Stimulated activated CD8-positive, alpha-beta memory T cell treated with anti-CD3 and anti-CD28 coated beads, Interleukin-12 subunit alpha, Interleukin-12 subunit beta, amount 100 ng/mL, for 24 hours (primary cell): Measurements from ENCODE around the gene GRXCR1.

ENCODE experiments used
- DNase-seq: peaks from one replicate; pipeline ENCODE4 v3.0.0-alpha.2; 2020; ENCODE audit errors: extremely low read depth

Gene GRXCR1

DNA sequence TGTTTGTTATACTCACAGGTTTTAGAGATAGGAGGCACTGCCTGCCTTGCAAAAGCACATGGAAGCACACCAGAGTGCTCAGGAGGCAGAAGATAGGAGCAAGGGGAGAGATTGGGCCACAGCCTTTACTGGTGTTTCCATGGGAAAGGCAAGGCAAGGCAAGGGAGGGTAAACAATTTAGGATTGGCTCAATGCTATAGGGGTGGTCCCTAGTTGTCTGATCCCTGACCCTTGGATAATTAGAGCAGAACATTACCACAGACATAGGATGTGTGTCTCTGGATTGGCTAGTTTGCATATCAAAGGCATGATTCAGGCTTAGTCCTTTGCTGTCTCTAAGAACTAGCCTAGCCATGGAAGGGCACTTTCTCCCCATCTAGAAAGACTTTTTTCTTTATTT lies 36.1 kb downstream of the GRXCR1 start:
- no peak for DNase-seq

DNA sequence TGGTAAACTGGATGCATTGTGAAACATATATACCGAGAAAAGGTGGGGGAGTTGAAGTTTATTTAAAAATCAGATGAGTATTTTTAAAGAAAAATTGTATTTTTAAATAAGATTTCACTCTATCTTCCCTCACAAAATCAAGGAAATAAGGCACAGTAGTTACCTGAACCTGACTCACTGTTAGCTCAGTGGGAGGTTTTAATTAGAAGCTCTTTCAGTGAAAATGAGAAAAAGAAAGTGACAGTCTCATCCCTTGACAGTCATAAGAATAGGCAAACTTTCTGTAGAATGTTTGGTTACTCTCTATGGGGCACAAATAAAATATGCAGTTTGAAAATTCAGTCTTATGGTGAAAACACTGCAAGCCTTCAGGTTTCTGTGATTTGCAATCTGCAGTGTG lies 49.7 kb downstream of the GRXCR1 start:
- no peak for DNase-seq

DNA sequence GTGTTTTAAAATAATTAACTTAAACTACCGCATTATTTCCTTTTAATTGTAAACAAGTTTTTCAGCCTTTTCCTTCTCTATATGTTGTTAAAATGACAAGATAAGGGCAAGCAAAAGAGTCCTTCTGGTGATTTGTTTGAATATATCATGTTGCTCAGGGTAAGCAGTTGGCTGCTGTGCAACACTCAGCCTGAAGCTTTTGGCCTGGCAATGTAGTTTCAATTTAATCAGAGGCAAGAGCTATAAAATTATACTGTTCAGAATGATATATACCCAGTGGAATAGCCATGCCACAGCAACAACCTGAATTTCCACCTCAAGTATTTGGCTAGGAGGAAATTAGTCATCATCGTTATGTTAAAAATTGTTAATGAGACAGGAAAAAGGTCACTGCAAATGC lies 53.4 kb downstream of the GRXCR1 start:
- no peak for DNase-seq

DNA sequence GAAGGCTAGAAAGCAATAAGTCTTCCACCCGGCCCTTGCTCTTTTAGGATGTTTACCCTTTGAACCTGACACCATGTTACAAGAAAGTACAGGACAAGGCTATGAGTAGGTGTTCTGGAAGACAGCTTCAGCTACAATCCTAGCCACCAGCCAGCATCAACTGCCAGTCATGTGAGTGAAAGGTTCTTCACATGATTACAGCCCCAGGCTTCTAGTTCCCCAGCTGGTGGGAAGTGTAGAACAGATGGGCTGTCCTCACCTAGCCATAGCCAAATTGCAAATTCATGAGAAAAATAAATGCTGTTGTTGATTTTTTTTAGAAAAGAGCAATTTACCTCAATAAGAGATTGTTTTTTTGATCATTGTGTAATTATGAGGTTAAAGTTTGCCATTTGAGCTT lies 60.8 kb downstream of the GRXCR1 start:
- DNase-seq: no peak

DNA sequence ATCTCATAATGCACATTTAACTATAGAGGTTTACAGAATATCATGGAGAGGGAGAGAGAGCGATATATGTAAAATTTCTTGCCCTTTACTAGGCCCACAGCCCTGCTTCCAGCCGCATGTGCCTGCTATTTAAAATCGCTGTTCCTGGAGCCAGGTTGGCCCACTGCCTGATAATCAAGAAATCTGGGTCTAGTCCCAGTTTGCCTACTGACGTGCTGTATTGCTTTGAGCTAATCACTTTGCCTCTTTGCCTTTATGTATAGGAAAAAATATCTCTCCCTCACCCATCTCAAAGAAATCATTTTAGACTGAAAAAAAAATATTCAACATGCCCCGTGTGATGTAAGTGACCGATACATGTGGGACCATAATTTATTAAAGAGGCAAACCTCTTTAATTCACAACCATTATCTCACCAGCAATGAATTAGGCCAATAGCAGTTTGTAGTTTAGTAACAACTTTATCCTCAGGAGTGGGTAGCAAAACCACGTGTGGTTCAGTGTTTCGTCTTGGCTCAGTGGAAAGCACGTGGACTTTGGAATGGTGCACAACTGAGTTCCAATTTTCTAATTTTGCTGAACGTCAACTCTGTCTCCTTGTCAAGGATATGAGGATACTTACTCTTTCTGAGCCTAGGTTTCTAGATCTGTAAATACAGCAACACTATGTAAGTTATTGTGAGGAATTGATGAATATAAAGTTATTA lies 62.6 kb downstream of the GRXCR1 start:
- DNase-seq: no peak

DNA sequence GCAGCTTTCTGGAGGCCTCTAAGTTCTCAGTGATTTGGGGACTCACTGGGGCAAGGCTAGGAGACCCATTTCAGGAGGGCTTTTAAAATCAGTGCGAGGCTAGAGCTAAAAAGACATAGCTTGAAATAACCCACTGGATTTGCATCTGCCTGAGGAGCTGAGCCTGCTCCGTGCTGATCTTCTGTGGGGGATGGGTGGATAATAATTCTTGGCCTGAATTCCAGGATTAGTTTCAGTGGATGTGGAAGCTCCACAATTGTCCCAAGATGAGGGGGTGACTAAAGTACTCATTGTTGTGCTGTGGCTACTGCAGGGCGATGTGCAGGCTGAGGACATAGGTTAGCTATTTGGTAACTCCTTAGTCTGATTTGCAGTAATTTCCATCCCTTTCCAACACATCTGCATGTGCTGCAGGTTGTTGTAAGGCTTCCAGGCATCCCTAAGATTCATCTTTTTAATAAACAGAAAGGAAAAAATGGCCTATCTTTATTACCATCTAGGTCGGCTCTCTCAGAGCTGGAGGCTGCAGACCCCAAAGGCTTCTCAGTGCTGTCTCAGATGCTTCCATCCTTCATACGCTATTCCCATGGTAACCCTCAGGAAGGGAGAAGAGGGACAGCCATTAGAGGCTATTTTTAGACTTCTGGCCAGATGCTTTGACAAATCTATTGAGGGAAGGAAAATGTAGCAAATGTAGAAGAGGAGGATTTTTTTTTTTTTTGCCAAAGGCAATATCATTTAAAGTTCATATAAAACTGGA lies 63.4 kb downstream of the GRXCR1 start:
- DNase-seq: no peak

DNA sequence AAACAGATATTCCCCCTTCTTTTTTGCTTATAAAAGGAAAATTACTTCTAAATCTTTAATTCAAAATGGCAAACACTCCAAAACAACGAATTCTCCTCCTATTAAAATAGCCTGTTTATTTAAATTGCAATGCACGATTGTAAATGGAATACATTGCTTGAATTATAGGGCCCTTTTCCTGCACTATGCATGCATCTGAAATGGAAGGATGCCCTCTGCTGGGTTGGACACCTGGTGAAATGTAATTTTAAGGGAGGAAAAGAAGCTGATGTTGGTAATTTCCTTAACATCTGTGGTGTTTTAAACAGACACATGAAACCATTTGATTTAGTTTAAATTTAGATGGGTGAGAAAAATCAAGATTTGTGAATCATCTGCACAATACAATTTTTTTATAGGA lies 72.8 kb downstream of the GRXCR1 start:
- DNase-seq: no peak

DNA sequence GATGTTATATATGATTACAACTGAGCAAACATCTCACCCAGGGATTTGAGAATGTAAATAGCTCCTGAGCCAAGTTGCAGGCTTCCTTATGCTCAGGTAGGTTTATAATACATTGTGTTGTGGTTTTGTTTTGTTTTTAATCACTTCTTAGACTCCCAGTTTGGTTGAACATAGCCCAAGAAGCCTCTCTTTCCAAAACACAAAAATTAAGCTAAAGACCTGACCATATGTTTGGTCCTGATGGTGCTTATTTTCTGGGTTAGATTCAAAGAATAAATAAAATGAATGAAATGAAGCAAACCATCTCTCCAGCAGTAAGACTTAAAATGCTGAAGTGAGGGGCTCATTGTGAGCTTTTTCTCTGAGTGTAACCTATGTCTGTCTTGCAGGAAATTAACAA lies 93.5 kb downstream of the GRXCR1 start:
- no peak for DNase-seq

DNA sequence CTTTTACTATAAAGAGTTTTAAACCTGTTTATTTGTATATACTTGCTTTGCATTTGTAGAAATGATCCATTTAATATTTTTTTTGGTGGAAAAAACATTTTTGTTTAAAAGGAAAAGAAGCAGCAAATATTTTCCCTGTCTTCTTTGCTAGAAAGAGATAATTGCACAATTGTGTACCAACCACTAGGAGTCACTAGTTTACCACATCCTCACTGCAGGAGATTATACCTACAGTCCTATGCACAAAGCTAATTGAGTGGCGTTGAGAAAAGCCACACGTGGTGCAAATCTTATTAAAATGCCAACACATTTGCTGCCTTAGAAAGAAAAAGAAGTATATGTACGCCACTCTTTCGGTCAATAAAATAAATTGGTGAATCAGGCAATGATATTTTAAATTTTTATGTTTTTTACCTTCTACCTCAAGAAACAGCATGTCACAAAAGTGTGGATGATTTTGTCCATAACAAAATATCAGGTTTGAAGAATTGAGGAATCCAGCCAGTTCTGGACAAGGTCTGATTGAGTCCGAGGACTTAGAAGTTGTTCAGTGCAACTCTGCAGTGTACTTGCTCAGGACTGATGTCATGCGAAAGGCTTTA lies 102.9 kb downstream of the GRXCR1 start:
- no peak for DNase-seq

DNA sequence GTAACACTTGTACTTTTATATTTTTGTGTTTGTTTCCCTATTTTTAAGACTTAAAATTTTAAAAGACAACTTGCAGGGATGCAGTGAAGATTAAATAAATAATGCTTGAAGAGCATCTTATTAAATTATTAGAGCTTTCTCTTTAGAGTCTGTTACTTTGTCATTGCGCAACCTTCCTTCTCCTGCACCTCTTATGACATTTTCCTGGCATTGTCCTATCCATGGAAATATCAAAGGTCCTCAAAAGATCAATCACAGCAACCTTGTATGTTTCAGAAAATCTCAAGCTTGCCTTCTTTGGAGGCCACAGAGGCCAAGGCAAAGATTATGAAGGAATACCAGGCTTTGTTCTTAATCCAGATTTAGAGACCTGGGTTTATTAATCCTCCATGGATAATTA lies 116.3 kb downstream of the GRXCR1 start:
- DNase-seq: no peak

DNA sequence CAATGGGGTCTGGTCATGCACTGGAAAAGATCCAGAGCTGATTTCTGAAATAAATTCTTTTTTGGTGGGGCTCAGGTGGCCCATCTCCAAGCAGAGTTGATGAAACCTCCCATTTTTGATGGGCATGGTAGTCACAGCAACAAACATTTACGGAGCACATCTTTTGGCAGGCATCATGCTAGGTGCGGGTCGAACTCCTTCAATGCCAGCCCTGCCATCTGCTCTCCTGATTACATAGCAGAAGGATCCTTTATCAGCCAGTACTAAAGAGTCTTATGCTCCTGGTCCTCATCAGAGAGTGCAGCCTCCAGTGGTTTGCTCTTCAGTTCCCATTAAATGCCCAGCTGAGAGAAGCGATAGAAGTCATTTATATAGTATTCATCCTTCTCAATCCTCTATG lies 121.7 kb downstream of the GRXCR1 start:
- DNase-seq: no peak

DNA sequence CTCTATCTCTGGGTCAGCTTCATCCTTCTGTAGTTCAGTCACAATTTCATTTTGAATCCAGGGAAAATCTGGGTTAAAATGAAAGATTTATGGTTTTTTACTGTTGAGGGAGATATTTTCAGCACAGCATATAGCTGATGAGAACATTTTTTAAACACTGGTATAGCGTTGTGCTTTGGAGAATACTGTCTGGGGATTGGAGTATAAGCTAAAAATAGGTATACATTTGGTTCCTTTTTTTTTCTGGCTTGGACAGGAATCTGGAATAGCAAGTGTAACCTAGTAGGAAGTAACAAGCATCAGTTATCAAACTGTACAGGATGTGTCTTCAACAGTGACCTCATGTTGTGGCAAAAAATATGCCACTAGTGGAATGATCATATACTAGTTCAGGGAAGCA lies 149.1 kb downstream of the GRXCR1 start:
- DNase-seq: no peak

DNA sequence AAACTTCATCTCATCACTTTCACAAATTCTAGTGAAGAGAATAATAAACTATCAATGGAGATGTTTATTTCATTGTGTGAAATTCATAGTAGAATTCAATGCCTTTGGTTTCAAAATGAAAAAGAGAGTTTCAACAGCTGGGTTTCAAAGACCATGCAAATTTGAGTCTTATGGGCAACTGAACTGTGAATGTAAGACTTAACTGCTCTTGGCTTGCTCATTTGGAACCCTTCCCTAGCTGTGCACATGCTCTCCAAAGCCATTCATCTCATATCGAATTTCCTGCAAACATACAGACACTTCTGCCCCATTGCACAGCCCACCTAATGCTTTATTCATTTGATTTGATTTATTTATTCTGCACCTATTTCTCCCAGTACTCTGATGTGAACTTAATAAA lies 154.5 kb downstream of the GRXCR1 start:
- DNase-seq: no peak

DNA sequence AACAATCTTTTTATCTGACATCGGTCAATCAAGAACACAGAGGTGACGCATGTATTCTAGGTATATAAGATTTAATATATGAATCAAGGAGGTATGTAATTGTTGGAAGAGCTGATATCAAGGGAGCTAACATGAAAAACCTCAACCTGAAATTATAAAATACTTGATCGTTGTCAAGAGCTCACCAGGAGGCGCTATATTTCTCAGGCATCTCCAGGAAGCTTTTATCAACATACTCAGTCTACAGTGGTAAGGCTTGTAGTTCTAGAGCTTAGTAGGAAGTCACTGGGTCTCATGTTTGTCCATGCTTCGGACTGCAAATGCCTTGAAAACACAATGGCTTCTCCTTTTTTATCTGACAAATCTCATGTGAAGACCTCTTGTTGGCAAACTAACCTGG lies 156.1 kb downstream of the GRXCR1 start:
- DNase-seq: no peak

DNA sequence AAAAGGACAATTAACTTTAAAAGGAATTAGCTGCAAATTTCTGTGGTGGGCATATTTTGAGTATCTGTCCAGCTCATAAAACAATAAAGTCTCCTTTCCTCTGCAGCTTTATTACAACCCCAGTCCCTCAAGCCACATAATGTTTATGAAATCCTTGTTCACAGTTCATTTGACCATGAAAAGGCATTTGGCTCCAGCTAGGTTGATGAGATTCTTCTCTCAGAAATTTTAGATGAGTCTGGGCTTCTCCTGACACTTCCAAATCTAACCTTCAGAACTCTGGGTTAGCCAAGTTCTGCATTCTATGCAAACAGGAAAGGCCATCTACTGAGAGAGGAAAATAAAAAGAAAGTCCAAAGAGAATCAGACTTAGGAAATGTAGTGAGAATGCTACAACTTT lies 156.8 kb downstream of the GRXCR1 start:
- no peak for DNase-seq

DNA sequence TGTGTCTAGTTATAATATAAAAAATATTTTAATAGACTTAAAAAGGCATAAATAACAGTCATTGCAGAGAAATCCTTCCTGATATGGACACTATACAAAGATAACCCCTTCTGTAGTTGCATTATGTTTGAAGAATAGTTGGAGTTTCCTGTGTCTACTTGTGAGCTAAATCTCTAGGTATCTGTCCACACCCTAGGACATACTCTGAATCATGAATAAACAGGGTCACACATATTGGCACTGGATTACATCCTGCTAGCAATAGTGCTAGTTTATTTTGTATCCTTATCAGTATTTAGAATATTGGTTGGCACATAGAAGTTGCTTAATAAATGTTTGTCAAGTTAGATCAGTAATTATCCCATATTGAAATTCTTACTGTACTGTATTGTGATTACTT lies 173.9 kb downstream of the GRXCR1 start:
- DNase-seq: no peak

DNA sequence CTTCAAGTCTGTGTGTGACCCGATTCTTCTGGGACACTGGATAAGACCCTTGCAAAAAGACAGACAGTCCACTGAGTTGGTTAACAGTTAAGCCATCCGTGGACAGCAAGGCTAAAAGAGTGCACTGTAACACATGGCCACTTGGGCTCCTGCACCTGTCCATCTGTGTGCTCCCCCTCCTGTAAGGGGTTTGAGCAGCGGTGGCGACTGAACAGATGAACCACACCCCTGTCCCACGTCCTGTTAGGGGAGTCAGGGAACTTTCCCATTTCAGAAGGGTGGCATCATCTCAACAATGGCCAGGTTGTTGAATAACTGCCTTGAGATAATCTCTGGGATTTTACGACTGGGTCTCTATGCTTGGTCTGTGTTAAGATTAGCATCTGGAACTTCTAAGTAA lies 178.6 kb downstream of the GRXCR1 start:
- no peak for DNase-seq
